NCI-H748 (cell line): ENCODE data around the gene PRDX1.
"Not testable (repeated sequence)": the region's sequence is repeated elsewhere in the genome, so short reads cannot be mapped to it uniquely, and the experiment has no call there.

Experiments used
- DNase-seq: peaks from one replicate; lab custom pipeline; 2025; ENCODE audit not compliant: unreplicated experiment; lab: John Stamatoyannopoulos, UW

PRDX1 gene

DNA sequence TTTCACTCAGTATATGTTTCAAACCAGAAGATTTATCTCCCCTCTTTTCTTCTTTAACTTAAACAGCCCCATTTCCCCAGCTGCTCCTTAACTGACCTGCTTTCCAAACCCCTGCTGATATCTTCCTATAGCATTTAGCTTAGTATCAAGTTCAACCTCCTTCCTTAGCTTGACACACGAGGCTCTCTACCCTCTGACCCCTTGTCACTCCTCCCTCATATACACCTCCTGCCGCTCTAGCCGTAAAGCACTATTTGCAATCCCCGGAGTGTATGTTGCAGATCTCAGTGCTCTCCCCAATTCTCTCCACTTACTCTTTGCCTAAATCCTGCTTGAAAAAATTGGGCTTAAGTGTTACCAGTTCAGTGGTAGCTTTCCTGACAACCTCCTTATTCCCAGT is 15.2 kb upstream of the PRDX1 start:
- DNase-seq = no peak

DNA sequence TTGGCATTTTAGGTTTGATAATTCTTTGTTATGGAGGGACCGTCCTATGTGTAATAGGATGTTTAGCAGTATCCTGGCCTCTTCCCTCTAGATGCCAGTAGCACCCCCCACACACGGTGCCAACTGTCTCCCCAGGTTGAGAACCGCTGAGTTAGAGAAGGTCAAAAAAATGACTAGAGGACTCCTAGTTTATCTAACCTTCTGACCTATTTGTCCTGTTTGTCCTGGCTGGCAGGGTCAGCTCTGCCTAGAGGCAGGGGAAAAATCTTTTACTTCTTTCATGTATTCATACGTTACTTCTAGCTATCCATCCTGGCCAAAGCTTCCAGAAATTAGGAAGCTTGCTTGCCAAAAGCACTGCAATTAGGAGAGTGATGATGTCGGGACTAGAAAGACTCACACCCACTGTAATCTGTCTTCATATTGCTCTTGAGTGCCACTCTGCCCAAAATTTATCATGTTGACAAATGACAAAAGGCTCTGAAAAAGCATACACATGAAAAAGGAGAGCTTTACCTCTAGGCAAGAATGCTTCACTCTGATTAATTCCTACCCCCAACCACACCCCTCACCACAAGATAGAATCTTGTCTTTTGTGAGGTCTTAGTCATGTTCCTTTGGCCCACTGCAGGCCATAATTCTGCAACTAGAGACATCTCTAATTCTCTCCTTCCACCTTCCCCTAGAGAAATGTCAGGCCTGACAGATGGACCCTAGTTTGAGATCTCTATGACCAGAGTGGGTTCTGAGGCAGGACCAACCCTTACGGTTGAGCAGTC is 14.5 kb upstream of the PRDX1 start:
- DNase-seq = no peak

- DNase-seq = no peak
Observed at GRCh38 chr1:45531873-45532272, 10.2 kb upstream of the PRDX1 start.

GRCh38 chr1:45530632-45531135 is 9.0 kb upstream of the PRDX1 start:
- no peak for DNase-seq

GRCh38 chr1:45526135-45526644 is 4.5 kb upstream of the PRDX1 start:
- DNase-seq = no peak

- DNase-seq = not testable (repeated sequence)
Observed at GRCh38 chr1:45523975-45524374, 2.3 kb upstream of the PRDX1 start.

- not testable (repeated sequence) for DNase-seq
Observed at GRCh38 chr1:45523516-45523915, 1.8 kb upstream of the PRDX1 start.

DNA sequence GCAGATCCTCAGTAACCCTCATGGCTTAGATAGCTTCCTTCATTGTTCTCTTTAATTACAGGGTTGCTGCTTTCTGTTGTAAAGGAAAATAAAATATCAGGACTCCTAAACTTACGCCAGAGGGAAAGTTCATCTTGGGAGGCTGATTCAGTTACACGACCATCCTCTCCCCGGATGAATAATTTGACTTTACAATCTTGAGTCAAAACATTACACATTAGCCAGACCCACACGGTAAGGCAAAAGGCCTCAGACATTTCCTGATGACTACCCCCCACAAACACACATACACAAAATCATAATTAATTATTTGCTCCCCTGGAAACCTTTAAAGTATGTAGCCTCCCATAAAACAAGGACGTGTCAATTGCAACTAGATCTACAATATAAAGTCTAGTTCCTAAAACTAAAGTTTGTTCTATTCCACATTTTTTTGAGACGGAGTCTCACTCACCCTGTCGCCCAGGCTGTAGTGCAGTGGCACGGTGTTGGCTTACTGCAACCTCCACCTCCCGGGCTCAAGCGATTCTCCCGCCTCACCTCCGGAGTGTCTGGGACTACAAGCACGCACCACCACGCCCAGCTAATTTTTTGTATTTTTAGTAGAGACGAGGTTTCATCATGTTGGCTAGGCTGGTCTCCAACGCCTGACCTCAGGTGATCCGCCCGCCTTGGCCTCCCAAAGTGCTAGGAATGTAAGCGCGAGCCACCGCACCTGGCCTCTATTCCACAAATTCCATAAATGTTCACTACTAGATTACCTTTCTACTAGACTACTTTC is 830 bp upstream of the PRDX1 start:
- peak; percentile 43 for DNase-seq

- not testable (repeated sequence) for DNase-seq
Observed at GRCh38 chr1:45519774-45520173, 1.9 kb downstream of the PRDX1 start.

- no peak for DNase-seq
Observed at GRCh38 chr1:45518910-45519309, 2.8 kb downstream of the PRDX1 start.

GRCh38 chr1:45518366-45518765 is 3.3 kb downstream of the PRDX1 start:
- DNase-seq = not testable (repeated sequence)

- no peak for DNase-seq
Observed at GRCh38 chr1:45516465-45516864, 5.2 kb downstream of the PRDX1 start.

- no peak for DNase-seq
Observed at GRCh38 chr1:45516036-45516435, 5.6 kb downstream of the PRDX1 start.

GRCh38 chr1:45513532-45514260 is 8.0 kb downstream of the PRDX1 start:
- not testable (repeated sequence) for DNase-seq

DNA sequence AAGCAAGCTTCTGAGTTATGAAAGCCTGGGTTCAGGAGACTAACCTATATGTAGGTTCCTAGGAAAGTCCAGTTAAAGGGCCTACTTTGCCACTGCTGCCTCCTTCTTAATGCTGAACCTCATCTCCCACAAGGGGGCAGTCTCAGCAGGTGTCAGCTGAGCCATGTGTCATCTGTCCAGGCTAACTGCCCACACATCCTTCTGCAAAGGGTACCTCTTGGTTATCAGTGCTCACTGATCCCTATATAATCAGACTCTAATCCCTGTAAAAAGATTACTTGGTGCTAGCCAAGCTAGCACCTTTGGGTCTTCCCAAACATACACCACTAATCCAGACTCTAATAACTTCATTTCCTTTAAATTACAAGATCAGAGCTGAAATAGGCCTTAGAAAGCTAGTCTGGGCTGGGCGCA is 9.0 kb downstream of the PRDX1 start:
- DNase-seq = peak; percentile 65

DNA sequence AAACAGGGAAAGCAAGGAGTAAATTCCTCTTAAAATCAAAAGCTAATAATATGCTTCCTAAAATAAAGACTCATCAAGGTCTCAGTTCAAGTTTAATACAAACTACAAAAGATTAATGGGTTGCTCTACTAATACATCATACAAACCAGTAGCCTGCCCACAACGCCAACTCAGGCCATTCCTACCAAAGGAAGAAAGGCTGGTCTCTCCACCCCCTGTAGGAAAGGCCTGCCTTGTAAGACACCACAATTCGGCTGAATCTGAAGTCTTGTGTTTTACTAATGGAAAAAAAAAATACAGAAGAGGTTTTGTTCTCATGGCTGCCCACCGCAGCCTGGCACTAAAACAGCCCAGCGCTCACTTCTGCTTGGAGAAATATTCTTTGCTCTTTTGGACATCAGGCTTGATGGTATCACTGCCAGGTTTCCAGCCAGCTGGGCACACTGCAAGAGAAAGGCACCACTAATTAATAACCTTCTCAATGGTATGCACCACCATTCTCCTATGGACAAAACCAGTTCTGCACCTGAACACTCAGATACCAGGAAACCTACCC is 10.6 kb downstream of the PRDX1 start:
- no peak for DNase-seq

- DNase-seq = no peak
Observed at GRCh38 chr1:45510036-45510971, 11.4 kb downstream of the PRDX1 start.

GRCh38 chr1:45508295-45509151 is 13.2 kb downstream of the PRDX1 start:
- DNase-seq = no peak

GRCh38 chr1:45507893-45508292 is 13.8 kb downstream of the PRDX1 start:
- no peak for DNase-seq
